ENCODE data around the gene TIGD4.

TIGD4 gene

DNA sequence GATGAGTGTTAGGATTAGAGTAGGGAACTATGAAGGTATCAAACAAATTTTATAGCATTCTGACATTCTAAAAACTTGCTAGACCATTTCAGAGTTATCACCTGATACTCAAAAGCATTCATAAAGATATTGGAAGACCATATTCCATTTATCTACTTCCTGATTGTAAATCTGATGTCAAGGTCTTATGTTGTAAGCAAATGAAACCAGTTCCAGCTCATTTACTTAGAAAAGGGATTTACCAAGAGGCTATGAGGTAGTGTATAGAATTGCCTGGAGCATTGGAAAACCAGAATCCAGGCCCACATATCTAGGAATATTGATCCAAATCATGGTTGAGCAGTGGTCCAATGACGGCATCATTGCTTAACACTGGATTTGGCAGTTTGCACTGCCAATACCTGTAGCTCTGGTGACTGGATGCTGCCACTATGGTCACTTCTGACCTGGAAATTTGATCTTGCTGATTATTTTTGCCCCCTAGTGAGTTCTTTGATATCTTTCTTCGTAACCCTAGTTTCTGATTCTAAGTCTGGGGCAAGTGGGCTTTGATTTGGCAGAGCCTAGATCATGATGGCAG is 25.6 kb upstream of the TIGD4 start:
- DNase-seq (ENCODE audit: low read depth), result no peak
- no peak for TF ChIP-seq CTCF (conservative IDR thresholded peaks at IDR 0.05; ENCODE audit: low read depth, low read length)
- H3K4me3 ChIP-seq (ENCODE audit: low read length), result no peak overlapping the region

GRCh38 chr4:152803541-152803940 is 24.0 kb upstream of the TIGD4 start:
- no peak for TF ChIP-seq CTCF (conservative IDR thresholded peaks at IDR 0.05; ENCODE audit: low read depth, low read length)
- H3K4me3 ChIP-seq (ENCODE audit: low read length), result no peak overlapping the region
- no peak for DNase-seq (ENCODE audit: low read depth)

DNA sequence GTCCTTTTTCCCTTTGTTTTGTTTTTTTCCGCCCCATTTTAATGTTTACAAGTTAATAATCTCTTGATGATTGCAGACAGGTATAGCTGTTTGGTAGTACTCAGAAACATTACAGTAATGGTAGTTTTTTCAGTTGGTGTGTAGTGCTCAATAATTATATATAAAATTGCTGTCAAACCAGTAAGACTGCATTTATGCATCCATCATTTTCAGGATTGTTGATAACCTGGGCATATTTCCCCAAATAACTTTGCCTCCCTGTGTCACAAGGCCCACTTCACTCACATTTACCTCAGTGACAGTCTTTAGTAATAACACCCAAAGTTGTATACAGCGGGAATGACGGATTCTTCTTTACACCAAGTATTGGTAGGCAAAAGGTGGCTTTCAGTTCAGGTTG is 16.4 kb upstream of the TIGD4 start:
- TF ChIP-seq CTCF (conservative IDR thresholded peaks at IDR 0.05; ENCODE audit: low read depth, low read length), result no peak
- no peak overlapping the region for H3K4me3 ChIP-seq (ENCODE audit: low read length)
- no peak for DNase-seq (ENCODE audit: low read depth)

DNA sequence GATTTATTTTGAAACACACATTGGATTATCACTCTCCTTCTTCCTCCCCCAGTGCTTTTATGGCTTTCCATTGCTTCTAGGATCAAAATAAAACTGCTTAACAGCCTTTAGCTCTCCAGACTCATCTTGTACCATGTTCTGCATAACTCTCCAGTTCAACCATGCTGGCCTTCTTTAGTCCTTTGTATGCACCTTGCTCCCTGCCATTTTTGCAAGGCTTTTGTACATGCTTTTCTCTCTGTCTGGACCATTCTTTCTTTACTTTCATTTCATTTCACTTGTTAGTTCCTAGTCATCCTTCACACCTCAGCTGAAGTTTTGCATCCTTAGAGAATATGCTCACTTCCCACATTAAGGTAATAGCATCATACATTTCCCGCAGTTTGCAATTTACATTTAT is 7.1 kb upstream of the TIGD4 start:
- DNase-seq (ENCODE audit: low read depth), result no peak
- no peak for TF ChIP-seq CTCF (conservative IDR thresholded peaks at IDR 0.05; ENCODE audit: low read depth, low read length)
- H3K4me3 ChIP-seq (ENCODE audit: low read length), result no peak overlapping the region

GRCh38 chr4:152785639-152786615 is 6.4 kb upstream of the TIGD4 start:
- no peak for TF ChIP-seq CTCF (conservative IDR thresholded peaks at IDR 0.05; ENCODE audit: low read depth, low read length)
- no peak for DNase-seq (ENCODE audit: low read depth)
- no peak overlapping the region for H3K4me3 ChIP-seq (ENCODE audit: low read length)

- H3K4me3 ChIP-seq (ENCODE audit: low read length), result no peak overlapping the region
- no peak for DNase-seq (ENCODE audit: low read depth)
- TF ChIP-seq CTCF (conservative IDR thresholded peaks at IDR 0.05; ENCODE audit: low read depth, low read length), result peak; percentile 19
These were observed 5.2 kb upstream of the TIGD4 start for GRCh38 chr4:152784490-152785350.

All from retinal pigment epithelial cell (primary cell).